Muscle of back (tissue), 11 donors: ENCODE data around the gene RUNX3. TPM values are rescaled to one million over a fixed set of nuclear protein-coding genes. Genes with fewer than 3 reads are reported as not detected.

Experiments
- DNase-seq, 3 donors: peaks; one replicate each; pipeline versions ENCODE4 v3.0.0 to v3.0.0-alpha.2; 2013
- polyA plus RNA-seq, 10 donors: library from polyadenylated mRNA; unstranded; fragments of 120-200 nt; gene quantifications; one replicate each; pipeline ENCODE4 v1.2.1, GENCODE V29; 2013; ENCODE audit not compliant: insufficient read length in 10 of 10

Gene RUNX3
- polyA plus RNA-seq, 10 donors, result 0.39 to 10.4 (median 0.64) TPM

DNA sequence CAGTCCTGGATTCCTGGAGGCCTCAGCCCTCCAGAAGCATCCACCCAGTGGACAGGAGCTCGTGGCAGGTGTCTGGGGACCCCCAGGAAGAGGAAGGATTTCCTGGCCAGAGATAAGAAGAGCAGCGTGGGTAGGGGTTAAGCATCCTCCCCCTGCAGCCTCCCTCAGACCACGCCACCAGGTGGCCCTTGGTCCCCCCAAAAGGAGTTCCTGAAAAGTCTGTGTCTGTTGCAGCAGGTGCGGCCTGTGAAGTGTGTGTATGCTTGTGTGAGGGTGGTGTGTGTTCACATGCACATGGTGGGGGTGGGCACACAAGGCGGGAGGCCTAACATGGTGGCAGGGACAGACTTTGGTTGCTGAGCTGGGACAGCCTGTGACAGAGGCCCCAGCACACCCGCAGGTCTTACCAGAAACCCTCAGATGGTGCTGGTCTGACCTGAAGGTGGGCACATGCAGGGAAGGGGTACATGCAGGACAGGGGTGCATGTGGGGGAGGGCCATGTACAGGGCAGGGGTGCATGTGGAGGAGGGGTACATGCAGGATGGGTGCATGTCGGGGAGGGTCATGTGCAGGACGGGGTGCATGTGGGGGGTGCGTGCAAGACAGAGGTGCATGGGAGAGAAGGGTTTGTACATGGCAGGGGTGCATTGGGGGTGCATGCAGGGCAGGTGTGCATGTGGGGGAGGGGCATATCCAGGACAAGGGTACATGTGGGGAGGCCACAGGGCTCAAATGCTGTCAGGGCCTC, 18.2 kb upstream of the RUNX3 start:
- no peak for DNase-seq

GRCh38 chr1:24946861-24947658, 17.0 kb upstream of the RUNX3 start:
- DNase-seq, result no peak

- DNase-seq, result no peak
Measured at GRCh38 chr1:24945354-24946326, 15.6 kb upstream of the RUNX3 start.

- no peak for DNase-seq
Measured at GRCh38 chr1:24944318-24944717, 14.2 kb upstream of the RUNX3 start.

DNA sequence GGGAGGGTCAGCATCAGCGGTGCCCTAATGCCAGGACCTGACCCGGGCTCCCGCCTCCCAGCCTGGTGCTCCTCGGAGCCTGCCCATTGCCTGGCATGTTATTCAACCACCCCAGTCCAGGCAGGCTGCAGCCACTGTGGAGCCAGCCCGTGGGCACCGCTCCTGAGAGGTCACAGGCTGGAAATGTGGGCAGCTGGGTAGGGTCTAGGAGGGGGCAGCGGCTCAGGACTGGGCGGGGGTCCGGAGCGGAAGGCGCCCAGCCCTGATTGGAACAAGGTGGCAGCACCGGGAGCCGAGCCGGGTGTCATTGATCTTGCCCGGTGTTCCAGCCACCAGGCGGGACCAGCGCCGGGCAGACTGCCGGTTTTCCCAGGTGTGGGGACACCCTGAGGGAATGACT, 12.7 kb upstream of the RUNX3 start:
- no peak for DNase-seq

- DNase-seq, result no peak
Measured at GRCh38 chr1:24941564-24941963, 11.5 kb upstream of the RUNX3 start.

DNA sequence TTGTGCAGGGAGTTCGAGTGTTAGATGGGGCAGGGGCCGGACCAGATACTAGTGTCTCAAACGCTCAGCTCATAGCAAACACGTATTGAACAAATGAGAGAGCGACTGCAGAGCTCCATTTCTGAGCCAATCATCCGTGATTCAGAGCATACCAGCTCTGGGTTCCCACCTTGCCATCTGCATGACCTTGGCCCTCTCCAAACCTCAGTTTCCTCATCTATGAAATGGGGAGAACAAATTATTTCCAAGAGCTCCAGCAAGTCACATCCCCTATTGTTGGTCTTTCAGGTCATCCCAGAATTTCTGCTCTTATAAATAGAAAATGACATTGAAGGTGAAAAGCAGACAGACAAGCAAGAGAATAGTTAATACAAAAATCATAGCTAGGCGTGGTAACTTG, 10.2 kb upstream of the RUNX3 start:
- DNase-seq, result no peak

GRCh38 chr1:24939675-24940193, 9.7 kb upstream of the RUNX3 start:
- DNase-seq, result no peak

- no peak for DNase-seq
Measured at GRCh38 chr1:24939040-24939674, 9.1 kb upstream of the RUNX3 start.

- DNase-seq, result no peak
Measured at GRCh38 chr1:24938276-24938675, 8.2 kb upstream of the RUNX3 start.

DNA sequence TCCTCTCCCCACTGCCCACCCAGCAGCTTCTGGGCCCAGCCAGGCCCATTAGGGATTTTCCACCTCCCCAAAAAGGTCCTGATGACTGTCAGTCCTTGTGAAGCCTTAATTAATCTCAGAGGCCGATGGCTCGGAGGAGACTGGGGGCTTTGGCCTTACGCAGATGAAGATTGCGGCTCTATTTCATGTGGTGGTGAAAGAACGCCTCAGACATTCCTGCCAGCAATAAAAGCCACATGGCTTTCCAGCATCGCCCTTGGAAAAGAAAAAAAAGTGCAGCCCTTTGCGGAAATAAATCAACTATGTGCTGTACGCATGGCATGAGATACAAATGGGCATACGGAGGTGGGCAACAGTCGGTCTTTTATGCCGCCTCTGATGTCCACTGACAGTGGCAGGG, 6.6 kb upstream of the RUNX3 start:
- no peak for DNase-seq

- no peak for DNase-seq
Measured at GRCh38 chr1:24935615-24936484, 5.8 kb upstream of the RUNX3 start.

DNA sequence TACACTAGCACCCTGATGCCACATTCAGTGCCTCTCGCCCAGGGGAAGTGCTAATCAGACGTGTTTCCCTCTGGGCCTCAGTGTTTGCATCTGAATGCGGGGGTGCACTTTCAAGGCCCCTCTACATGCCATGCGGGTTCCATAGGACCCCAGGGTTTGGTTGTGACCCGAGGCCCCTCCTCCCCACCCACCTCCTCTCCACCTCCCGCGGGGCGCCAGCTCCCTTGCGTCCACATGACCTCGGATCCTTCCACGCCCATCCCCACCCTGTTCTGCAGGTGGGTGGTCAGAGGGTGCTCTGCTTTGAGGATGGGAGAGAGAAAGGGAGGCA, 5.1 kb upstream of the RUNX3 start:
- DNase-seq, result no peak

DNA sequence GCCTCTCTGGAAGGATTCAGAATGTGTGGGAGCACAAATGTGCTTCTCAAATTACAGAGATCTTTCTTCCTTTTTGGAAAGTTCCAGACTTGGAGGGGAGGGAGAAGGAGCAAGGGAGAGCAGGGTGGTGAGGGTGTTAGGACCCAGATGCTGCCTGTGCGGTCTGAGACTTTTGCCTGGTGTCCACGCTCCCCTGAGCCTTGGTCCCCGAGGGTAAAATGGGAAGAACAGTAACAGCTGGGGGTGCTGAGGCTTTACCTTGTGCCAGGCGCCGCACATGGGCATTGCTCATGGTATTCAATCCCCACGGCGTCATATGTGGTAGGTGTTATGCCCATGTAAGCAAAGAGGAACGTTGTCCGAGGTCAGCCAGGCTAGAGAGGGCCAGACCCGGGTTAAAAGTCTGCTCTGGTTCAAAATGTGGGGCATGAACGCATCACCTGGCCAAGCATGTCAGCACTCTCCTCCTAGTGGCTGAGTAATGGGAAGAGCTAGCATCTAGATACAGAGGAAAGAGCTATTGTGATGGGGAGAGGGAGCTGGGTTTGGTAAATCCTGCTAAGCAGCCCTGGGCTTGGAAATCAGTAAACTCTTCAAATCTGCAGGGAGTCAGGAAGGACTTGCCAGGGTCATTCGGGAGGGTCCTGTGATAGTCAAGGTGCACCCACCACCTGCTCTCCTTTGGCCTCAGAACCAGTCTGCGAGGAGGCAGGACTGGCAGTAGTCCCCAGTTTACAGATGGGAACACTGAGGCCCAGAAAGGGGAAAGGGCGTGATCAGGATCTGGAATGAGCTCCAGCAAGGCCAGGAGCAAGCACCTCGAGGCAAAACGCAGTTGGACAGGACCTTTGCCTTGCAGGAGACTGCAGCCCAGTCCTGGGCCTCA, 4.5 kb upstream of the RUNX3 start:
- no peak for DNase-seq

GRCh38 chr1:24933468-24933867, 3.4 kb upstream of the RUNX3 start:
- DNase-seq, result no peak

DNA sequence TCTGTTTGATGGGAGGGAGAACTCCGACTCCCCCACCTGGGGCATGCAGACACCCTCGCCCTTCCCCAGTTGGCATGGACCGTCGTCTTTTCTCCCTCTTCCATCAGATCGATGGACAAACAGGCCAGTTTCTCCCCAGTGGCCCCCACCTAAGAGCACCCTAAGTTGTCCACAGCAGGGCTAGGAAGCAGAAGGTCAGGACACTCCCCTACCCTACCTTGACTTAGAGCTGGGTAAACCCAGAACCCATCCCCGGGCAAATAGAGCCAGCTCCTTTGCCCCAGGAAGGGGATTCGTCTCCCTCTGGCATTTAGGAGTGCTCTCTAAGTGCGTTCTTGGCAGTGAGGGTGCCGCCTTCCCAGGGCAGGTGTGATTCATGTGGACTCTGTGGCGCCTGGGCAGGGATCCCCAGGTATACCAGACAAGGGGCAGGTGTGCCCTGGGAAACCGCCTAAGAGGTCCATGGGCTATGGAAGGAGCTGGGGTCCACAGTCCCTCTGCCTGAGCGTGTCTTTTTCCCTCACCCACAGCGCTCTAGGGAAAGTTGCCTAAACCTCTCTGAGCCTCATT, 2.7 kb upstream of the RUNX3 start:
- no peak for DNase-seq

DNA sequence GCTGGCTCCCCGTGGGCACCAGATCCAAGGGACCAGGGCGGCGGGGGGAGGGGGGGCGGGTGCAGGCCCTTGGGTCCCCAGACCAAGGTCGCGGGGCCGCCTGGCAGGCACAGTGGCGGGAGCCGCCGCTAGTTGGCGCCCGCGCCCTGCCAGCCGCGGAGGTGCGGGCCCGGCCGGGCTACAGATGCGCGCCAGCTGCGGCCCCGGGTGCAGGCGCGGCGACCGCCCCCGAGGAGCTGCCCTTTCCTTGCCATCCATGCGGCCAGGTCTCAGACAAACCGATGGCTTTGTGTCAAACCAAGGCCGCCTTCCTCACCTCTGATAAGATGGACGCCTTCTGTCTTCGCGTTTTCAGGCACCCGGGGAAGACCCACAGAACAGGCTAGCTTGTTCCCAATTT, 2.2 kb upstream of the RUNX3 start:
- DNase-seq, result peak in 1 of 3 donors; percentile 61

DNA sequence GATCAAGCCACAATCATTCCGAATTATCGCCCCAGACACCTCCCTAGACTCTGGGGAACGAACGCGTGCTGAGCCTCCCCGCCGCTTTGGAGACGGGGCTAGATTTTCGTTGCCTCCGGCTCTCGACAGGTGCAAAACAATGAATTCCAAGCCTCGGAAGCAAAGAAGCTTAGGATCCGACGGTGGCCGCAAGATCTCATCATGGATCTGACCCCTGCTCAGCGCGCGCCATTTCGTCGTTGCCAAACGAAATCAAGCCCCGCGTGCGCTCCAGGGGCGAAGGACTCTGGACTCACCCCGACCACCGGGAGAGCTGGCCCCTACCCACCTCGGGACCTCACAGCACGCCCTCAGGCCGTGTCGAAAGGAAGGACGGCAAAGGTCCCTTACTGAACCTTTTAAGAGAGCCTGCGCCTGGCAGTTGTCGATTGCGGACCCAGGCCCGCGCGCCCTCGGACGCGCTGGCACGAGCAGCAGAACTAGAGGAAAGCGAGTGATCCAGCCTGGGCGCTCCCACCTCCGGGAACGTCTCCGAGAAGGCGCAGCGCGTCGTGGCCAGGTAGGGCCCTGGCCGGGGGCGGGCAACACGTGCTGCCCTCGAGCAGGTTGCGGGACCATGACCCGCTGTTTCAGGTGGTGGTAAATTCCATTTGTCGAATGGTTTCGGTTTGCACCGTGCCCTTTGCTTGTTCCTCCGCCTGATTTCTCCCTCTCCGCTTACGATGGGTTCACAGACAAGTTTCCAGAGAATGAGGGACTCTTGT, 1.6 kb upstream of the RUNX3 start:
- peak in 1 of 3 donors; percentile 62 for DNase-seq
